SU-DHL-6 (cell line): ENCODE data around the gene POU2F3.

Source experiments
- H2AFZ ChIP-seq: fragments of 200-600 bp; sonication (generic); 2 replicates; pipeline ENCODE4 v1.6.1; 2014; ENCODE audit warnings: low read depth, mild to moderate bottlenecking, moderate library complexity, mixed read lengths, antibody characterized with exemption, low read length; ENCODE audit not compliant: severe bottlenecking
- H3F3A ChIP-seq: fragments of 200-600 bp; shearing (Covaris generic); 2 replicates; pipeline ENCODE4 v1.6.0; 2016; ENCODE audit warnings: antibody characterized with exemption, mild to moderate bottlenecking; ENCODE audit not compliant: insufficient read depth
- H3K27ac ChIP-seq: fragments of 200-600 bp; sonication (generic); 2 replicates; pipeline ENCODE4 v1.5.1; 2016; ENCODE audit warnings: low read depth, mild to moderate bottlenecking, low read length, moderate library complexity, mixed read lengths
- H3K27me3 ChIP-seq: fragments of 200-600 bp; sonication (generic), shearing (Covaris generic); 2 replicates; pipeline ENCODE4 v1.6.0; 2014; ENCODE audit warnings: mild to moderate bottlenecking, low read length
- H3K36me3 ChIP-seq: fragments of 200-600 bp; sonication (generic); 2 replicates; pipeline ENCODE4 v1.6.1; 2014; ENCODE audit warnings: mild to moderate bottlenecking, low read length, mixed read lengths
- H3K4me2 ChIP-seq: fragments of 300-600, 200-600 bp; shearing (Covaris generic), sonication (generic); 2 replicates; pipeline ENCODE4 v1.6.0; 2014; ENCODE audit warnings: low read length, low read depth, mild to moderate bottlenecking; ENCODE audit not compliant: poor library complexity, severe bottlenecking
- H3K4me3 ChIP-seq: fragments of 200-600 bp; sonication (generic); 2 replicates; pipeline ENCODE4 v1.5.1; 2014; ENCODE audit warnings: antibody characterized with exemption, low read length, mild to moderate bottlenecking, mixed read lengths; ENCODE audit not compliant: insufficient read depth, poor library complexity, severe bottlenecking
- H3K79me2 ChIP-seq: fragments of 200-600 bp; sonication (generic); 2 replicates; pipeline ENCODE4 v1.6.1; 2014; ENCODE audit warnings: mild to moderate bottlenecking, low read length, moderate library complexity; ENCODE audit not compliant: insufficient read depth
- H3K9ac ChIP-seq: fragments of 200-600 bp; sonication (generic); 2 replicates; pipeline ENCODE4 v1.7.0; 2014; ENCODE audit warnings: mild to moderate bottlenecking, low read length
- H3K9me2 ChIP-seq: fragments of 200-600 bp; sonication (generic); replicated peaks from 2 replicates; pipeline ENCODE4 v1.6.1; 2014; ENCODE audit warnings: low read length; ENCODE audit not compliant: insufficient read depth
- H3K9me3 ChIP-seq: fragments of 200-600 bp; sonication (generic); 2 replicates; pipeline ENCODE4 v1.6.1; 2014; ENCODE audit warnings: low read length, mixed read lengths; ENCODE audit not compliant: insufficient read depth
- H4K20me1 ChIP-seq: fragments of 200-600 bp; sonication (generic); 2 replicates; pipeline ENCODE4 v1.6.1; 2014; ENCODE audit warnings: low read depth, mild to moderate bottlenecking, antibody characterized with exemption, low read length, moderate library complexity, mixed read lengths
- EZH2phosphoT487 ChIP-seq: fragments of 200-600 bp; sonication (generic), shearing (Covaris generic); conservative IDR thresholded peaks from 2 replicates; pipeline ENCODE4 v1.6.1; 2018; ENCODE audit warnings: mild to moderate bottlenecking, antibody characterized with exemption, low read length, moderate library complexity, mixed read lengths
- TF ChIP-seq, protein P1 (sequence below): fragments of 200-600 bp; sonication (generic); IDR thresholded peaks from one replicate; pipeline ENCODE4 v1.5.1; 2017; ENCODE audit warnings: antibody characterized with exemption, mild to moderate bottlenecking, low read length, moderate library complexity; ENCODE audit not compliant: insufficient read depth, poor library complexity, severe bottlenecking

The POU2F3 gene

DNA sequence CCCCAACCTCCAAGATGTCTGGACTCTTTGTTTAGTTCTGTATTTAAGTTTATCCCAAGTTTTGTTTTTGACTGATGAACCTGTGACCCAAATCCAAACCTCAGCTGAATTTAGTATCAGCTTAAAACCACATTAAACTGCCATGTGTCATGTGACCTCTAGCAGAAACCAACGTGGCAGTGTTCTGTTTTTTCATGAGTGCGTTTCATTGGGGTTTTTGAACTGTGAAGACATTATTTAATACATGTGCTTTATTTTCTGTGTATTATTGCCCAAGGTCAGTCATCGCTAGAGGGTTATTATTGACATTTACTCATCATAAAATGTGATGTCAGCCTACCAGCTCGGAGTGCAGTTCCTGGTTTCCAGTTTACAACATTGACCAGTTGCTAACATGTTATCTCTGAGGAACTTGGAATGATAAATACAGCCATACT lies 86.9 kb downstream of the POU2F3 start:
- Histone ChIP-seq H3K36me3 (no peaks in the 10 kb centered on the region), H3K9me2 (no peaks in the 10 kb centered on the region), H3K9ac (no peak overlapping the region), H3K27ac (no peak overlapping the region), H3K4me3 (no peak overlapping the region), H3K79me2 (no peaks in the 10 kb centered on the region), H3K4me2 (no peak overlapping the region), H3F3A (no peaks in the 10 kb centered on the region), H4K20me1 (no peaks in the 10 kb centered on the region), H3K27me3 (no peaks in the 10 kb centered on the region), H2AFZ (no peak overlapping the region), H3K9me3 (no peaks in the 10 kb centered on the region)
- no peak for TF ChIP-seq EZH2phosphoT487

DNA sequence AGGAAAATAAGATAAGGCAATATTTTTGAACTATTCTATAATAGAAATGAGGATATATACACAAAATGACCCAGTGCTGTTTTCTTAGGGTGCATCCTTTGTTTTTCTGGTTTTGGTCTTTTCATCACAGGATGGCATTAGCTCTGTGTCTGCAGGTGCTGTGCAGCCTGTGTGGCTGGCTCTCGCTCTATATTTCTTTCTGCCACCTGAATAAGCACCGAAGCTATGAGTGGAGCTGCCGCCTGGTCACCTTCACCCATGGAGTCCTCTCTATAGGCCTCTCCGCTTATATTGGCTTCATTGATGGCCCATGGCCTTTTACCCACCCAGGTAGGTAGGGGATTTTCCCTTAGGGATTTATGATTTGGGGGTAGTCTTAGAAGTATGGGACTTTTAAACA lies 87.4 kb downstream of the POU2F3 start:
- Histone ChIP-seq H3K4me2 (no peak overlapping the region), H3K27me3 (no peaks in the 10 kb centered on the region), H3K79me2 (no peaks in the 10 kb centered on the region), H3K9me3 (no peaks in the 10 kb centered on the region), H3K9me2 (no peaks in the 10 kb centered on the region), H3K4me3 (no peak overlapping the region), H3K36me3 (no peaks in the 10 kb centered on the region), H3K27ac (no peak overlapping the region), H3F3A (no peaks in the 10 kb centered on the region), H3K9ac (no peak overlapping the region), H2AFZ (no peak overlapping the region), H4K20me1 (no peaks in the 10 kb centered on the region)
- no peak for TF ChIP-seq EZH2phosphoT487
- TF ChIP-seq, protein P1, sequence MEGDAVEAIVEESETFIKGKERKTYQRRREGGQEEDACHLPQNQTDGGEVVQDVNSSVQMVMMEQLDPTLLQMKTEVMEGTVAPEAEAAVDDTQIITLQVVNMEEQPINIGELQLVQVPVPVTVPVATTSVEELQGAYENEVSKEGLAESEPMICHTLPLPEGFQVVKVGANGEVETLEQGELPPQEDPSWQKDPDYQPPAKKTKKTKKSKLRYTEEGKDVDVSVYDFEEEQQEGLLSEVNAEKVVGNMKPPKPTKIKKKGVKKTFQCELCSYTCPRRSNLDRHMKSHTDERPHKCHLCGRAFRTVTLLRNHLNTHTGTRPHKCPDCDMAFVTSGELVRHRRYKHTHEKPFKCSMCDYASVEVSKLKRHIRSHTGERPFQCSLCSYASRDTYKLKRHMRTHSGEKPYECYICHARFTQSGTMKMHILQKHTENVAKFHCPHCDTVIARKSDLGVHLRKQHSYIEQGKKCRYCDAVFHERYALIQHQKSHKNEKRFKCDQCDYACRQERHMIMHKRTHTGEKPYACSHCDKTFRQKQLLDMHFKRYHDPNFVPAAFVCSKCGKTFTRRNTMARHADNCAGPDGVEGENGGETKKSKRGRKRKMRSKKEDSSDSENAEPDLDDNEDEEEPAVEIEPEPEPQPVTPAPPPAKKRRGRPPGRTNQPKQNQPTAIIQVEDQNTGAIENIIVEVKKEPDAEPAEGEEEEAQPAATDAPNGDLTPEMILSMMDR = no peak

DNA sequence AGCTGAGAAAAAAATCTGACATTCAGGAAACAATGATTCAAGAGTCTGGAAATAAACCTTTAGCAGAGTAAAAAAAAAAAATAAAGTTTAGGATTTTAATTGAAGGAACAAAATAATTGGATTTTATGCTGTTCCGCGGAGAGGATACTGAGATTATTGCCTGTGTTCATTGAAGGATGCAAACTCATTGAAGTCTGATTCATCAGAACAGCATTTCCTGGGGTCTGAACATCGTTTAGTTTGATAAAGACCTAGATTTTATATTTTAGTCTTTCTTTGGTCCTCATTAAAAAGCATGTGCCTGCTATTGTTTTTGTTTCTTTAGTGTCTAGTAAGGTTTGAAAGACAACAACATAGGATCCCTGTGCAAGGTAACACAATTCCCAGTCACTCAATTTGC lies 89.6 kb downstream of the POU2F3 start:
- no peaks in the 10 kb centered on the region for H3K9me2 ChIP-seq
- H4K20me1 ChIP-seq = no peaks in the 10 kb centered on the region
- no peaks in the 10 kb centered on the region for H3K27me3 ChIP-seq
- H3K4me3 ChIP-seq = no peak overlapping the region
- H3K79me2 ChIP-seq = no peaks in the 10 kb centered on the region
- no peaks in the 10 kb centered on the region for H3K9me3 ChIP-seq
- H3F3A ChIP-seq = no peaks in the 10 kb centered on the region
- no peaks in the 10 kb centered on the region for H3K36me3 ChIP-seq
- no peak for TF ChIP-seq EZH2phosphoT487
- TF ChIP-seq, protein P1 = no peak
- no peak overlapping the region for H2AFZ ChIP-seq
- no peak overlapping the region for H3K4me2 ChIP-seq
- H3K27ac ChIP-seq = no peak overlapping the region
- H3K9ac ChIP-seq = no peak overlapping the region

DNA sequence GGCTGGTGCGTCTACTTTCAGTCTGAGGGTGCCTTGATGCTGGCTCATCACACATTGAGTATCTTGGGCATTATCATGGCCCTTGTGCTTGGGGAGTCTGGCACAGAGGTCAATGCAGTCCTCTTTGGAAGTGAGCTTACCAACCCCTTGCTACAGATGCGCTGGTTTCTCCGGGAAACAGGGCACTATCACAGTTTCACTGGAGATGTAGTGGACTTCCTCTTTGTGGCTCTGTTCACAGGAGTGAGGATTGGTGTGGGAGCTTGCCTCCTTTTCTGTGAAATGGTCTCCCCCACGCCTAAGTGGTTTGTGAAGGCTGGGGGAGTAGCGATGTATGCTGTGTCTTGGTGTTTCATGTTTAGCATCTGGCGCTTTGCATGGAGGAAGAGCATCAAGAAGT lies 90.1 kb downstream of the POU2F3 start:
- Histone ChIP-seq H3K9me2 (no peaks in the 10 kb centered on the region), H3K27ac (no peak overlapping the region), H3K9me3 (no peaks in the 10 kb centered on the region), H3K9ac (no peak overlapping the region), H3K36me3 (no peaks in the 10 kb centered on the region), H3K79me2 (no peaks in the 10 kb centered on the region), H4K20me1 (no peaks in the 10 kb centered on the region), H3K4me2 (no peak overlapping the region), H3F3A (peaks cover 2% of the 10 kb centered on the region), H3K27me3 (no peaks in the 10 kb centered on the region), H3K4me3 (no peak overlapping the region), H2AFZ (no peak overlapping the region)
- TF ChIP-seq, protein P1 = no peak
